Measurements from ENCODE around the gene CRX.
"Not testable (repeated sequence)": the region's sequence is repeated elsewhere in the genome, so short reads cannot be mapped to it uniquely, and the experiment has no call there.

DNA sequence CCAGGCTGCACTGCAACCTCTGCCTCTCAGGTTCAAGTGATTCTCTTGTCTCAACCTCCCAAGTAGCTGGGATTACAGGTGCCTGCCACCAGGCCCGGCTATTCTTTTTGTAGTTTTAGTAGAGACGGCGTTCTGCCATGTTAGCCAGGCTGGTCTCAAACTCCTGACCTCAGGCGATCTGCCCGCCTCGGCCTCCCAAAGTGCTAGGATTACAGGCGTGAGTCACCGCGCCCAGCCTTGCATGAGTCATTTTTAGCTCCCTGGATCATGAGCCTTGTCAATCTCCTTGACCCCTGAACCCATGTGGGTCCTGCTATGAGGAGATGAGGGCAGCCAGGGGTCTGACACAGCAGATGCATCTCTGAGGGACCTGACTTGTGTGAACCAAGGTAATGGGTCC lies 36.5 kb downstream of the CRX start:
- not testable (repeated sequence) for TF ChIP-seq EZH2 (IDR thresholded peaks at IDR 0.05; ENCODE audit: low read length, missing control alignments)
- TF ChIP-seq, protein P1, sequence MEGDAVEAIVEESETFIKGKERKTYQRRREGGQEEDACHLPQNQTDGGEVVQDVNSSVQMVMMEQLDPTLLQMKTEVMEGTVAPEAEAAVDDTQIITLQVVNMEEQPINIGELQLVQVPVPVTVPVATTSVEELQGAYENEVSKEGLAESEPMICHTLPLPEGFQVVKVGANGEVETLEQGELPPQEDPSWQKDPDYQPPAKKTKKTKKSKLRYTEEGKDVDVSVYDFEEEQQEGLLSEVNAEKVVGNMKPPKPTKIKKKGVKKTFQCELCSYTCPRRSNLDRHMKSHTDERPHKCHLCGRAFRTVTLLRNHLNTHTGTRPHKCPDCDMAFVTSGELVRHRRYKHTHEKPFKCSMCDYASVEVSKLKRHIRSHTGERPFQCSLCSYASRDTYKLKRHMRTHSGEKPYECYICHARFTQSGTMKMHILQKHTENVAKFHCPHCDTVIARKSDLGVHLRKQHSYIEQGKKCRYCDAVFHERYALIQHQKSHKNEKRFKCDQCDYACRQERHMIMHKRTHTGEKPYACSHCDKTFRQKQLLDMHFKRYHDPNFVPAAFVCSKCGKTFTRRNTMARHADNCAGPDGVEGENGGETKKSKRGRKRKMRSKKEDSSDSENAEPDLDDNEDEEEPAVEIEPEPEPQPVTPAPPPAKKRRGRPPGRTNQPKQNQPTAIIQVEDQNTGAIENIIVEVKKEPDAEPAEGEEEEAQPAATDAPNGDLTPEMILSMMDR (conservative IDR thresholded peaks at IDR 0.05 in 1 of 2, IDR thresholded peaks at IDR 0.05 in 1 of 2; ENCODE audit: low read depth in 1 of 2, low read length in 2 of 2), result not testable (repeated sequence)
